Liver (tissue), 9 donors: ENCODE data around the gene TMCC2. TPM values are rescaled to one million over a fixed set of nuclear protein-coding genes. Genes with fewer than 3 reads are reported as not detected.
A peak's percentile ranks its signal among the peaks of the same experiment; 100 is the strongest.

Experiments used
- DNase-seq: peaks from one replicate; pipeline ENCODE4 v3.0.0-alpha.2; 2017; ENCODE audit warnings: low spot score
- H3K27ac ChIP-seq, 2 donors: one replicate each; pipeline ENCODE4 v1.7.0; 2013; ENCODE audit warnings: inconsistent platforms in 2 of 2, low read length in 2 of 2, control low read depth in 1 of 2, low read depth in 1 of 2, mild to moderate bottlenecking in 1 of 2
- H3K27me3 ChIP-seq, 4 donors: one replicate each; pipeline versions ENCODE4 v1.6.1 to v1.7.0; 2013; ENCODE audit warnings: low read length in 3 of 4, inconsistent platforms in 1 of 4, mild to moderate bottlenecking in 1 of 4, moderate library complexity in 1 of 4; ENCODE audit not compliant: control insufficient read depth in 4 of 4, insufficient read depth in 4 of 4
- H3K36me3 ChIP-seq, 4 donors: one replicate each; pipeline versions ENCODE4 v1.6.1 to v1.7.0; 2013; ENCODE audit warnings: low read length in 3 of 4, mild to moderate bottlenecking in 3 of 4, low read depth in 1 of 4, moderate library complexity in 1 of 4; ENCODE audit not compliant: control insufficient read depth in 4 of 4, insufficient read depth in 3 of 4
- H3K4me1 ChIP-seq, 4 donors: one replicate each; pipeline versions ENCODE4 v1.6.1 to v1.7.0; 2013; ENCODE audit warnings: low read length in 3 of 4, mild to moderate bottlenecking in 3 of 4, moderate library complexity in 1 of 4; ENCODE audit not compliant: control insufficient read depth in 4 of 4, insufficient read depth in 4 of 4
- H3K4me3 ChIP-seq, 3 donors: one replicate each; pipeline versions ENCODE4 v1.6.1 to v1.7.0; 2013; ENCODE audit warnings: low read length in 3 of 3, control low read depth in 1 of 3, low read depth in 1 of 3, mild to moderate bottlenecking in 1 of 3
- H3K9ac ChIP-seq, 2 donors: one replicate each; pipeline ENCODE4 v1.7.0; 2013; ENCODE audit warnings: low read length in 2 of 2, mild to moderate bottlenecking in 2 of 2, moderate library complexity in 2 of 2, control low read depth in 1 of 2, low read depth in 1 of 2
- H3K9me3 ChIP-seq, 4 donors: one replicate each; pipeline versions ENCODE4 v1.6.1 to v1.7.0; 2013; ENCODE audit warnings: low read length in 3 of 4; ENCODE audit not compliant: control insufficient read depth in 4 of 4
- ATF3 ChIP-seq: IDR thresholded peaks from 2 replicates; pipeline ENCODE4 v1.6.1; 2016; ENCODE audit warnings: antibody characterized with exemption
- EGR1 ChIP-seq, 2 donors: IDR thresholded peaks; 2 replicates each; pipeline ENCODE4 v1.6.1; 2016 to 2018; ENCODE audit warnings: antibody characterized with exemption in 2 of 2, low read depth in 2 of 2
- FOXA1 ChIP-seq: IDR thresholded peaks from 2 replicates; pipeline ENCODE4 v1.6.1; 2016; ENCODE audit warnings: antibody characterized with exemption
- FOXA2 ChIP-seq: IDR thresholded peaks from 2 replicates; pipeline ENCODE4 v1.6.1; 2016; ENCODE audit warnings: antibody characterized with exemption
- GABPA ChIP-seq, 2 donors: IDR thresholded peaks in 1 of 2; conservative IDR thresholded peaks in 1 of 2; 2 replicates each; pipeline ENCODE4 v1.6.1; 2016; ENCODE audit warnings: antibody characterized with exemption in 2 of 2, mild to moderate bottlenecking in 1 of 2, moderate library complexity in 1 of 2
- HNF4A ChIP-seq, 2 donors: conservative IDR thresholded peaks; 2 replicates each; pipeline ENCODE4 v1.6.1; 2016; ENCODE audit warnings: antibody characterized with exemption in 2 of 2, mild to moderate bottlenecking in 2 of 2
- HNF4G ChIP-seq: IDR thresholded peaks from 2 replicates; pipeline ENCODE4 v1.6.1; 2016; ENCODE audit warnings: antibody characterized with exemption
- JUND ChIP-seq, 2 donors: IDR thresholded peaks; 2 replicates each; pipeline ENCODE4 v1.6.1; 2016; ENCODE audit warnings: antibody characterized with exemption in 2 of 2
- MAX ChIP-seq: IDR thresholded peaks from 2 replicates; pipeline ENCODE4 v1.6.1; 2016; ENCODE audit warnings: antibody characterized with exemption
- NR2F2 ChIP-seq: IDR thresholded peaks from 2 replicates; pipeline ENCODE4 v1.6.1; 2016; ENCODE audit warnings: antibody characterized with exemption
- RAD21 ChIP-seq, 2 donors: IDR thresholded peaks; 2 replicates each; pipeline ENCODE4 v1.6.1; 2016; ENCODE audit warnings: antibody characterized with exemption in 2 of 2, mild to moderate bottlenecking in 2 of 2
- RXRA ChIP-seq, 2 donors: IDR thresholded peaks; 2 replicates each; pipeline ENCODE4 v1.6.1; 2017 to 2018; ENCODE audit warnings: antibody characterized with exemption in 2 of 2, mild to moderate bottlenecking in 1 of 2
- SP1 ChIP-seq: IDR thresholded peaks from 2 replicates; pipeline ENCODE4 v1.6.1; 2018; ENCODE audit warnings: antibody characterized with exemption, mild to moderate bottlenecking
- TAF1 ChIP-seq: conservative IDR thresholded peaks from 2 replicates; pipeline ENCODE4 v1.6.1; 2016; ENCODE audit warnings: antibody characterized with exemption, mild to moderate bottlenecking
- YY1 ChIP-seq: IDR thresholded peaks from 2 replicates; pipeline ENCODE4 v1.6.1; 2016; ENCODE audit warnings: antibody characterized with exemption, mild to moderate bottlenecking
- WGBS: extraction: QIAGEN DNeasy Blood & Tissue Kit; methylation state at CpG from one replicate; pipeline ENCODE4 v1.1.7; 2013; 5-methylcytosine and 5-hydroxymethylcytosine counted together
- polyA plus RNA-seq, 2 donors: library from polyadenylated mRNA; stranded (reverse) in 1 of 2; unstranded in 1 of 2; fragments of 200-250 nt in 1 of 2; fragments of >200 nt in 1 of 2; fragmentation: Nextera tagmentation in 1 of 2; extraction: Ambion mirVana in 1 of 2; gene quantifications; one replicate each; pipeline versions ENCODE4 v1.2.1 to v1.2.3, GENCODE V29; 2013 to 2015
- total RNA-seq, 2 donors: library from RNA; depleted of rRNA; stranded (reverse); fragments of >200 nt; gene quantifications; one replicate each; pipeline ENCODE4 v1.2.3, GENCODE V29; 2014
- TF ChIP-seq, protein P1 (sequence below): IDR thresholded peaks from 2 replicates; pipeline ENCODE4 v1.6.1; 2016; ENCODE audit warnings: antibody characterized with exemption, mild to moderate bottlenecking
- TF ChIP-seq, protein P2 (sequence below): fragments of 150-350 bp; IDR thresholded peaks from 2 replicates; pipeline ENCODE4 v1.5.1; 2017; ENCODE audit warnings: improper control_type of control experiment, low read depth, low read length; ENCODE audit not compliant: missing input control
- TF ChIP-seq, protein P3 (sequence below): IDR thresholded peaks from 2 replicates; pipeline ENCODE4 v1.6.1; 2016; ENCODE audit warnings: antibody characterized with exemption
- donor health status: healthy.
- donor health status: healthy.
- donor health status: healthy.
- donor health status: healthy.
- donor health status: healthy.

Gene TMCC2
- total and polyA plus RNA-seq, 4 donors: 0.06 to 452 (median 0.21) TPM

- peaks cover 0 to 2% (median under 1%) of the 10 kb centered on the region in 4 donors for H3K36me3 ChIP-seq
- H3K4me3 ChIP-seq: no peak overlapping the region
- no peaks in the 10 kb centered on the region for H3K27me3 ChIP-seq
- no peak for TF ChIP-seq MAX
- TF ChIP-seq SP1: no peak
- TF ChIP-seq HNF4G: no peak
- TF ChIP-seq, protein P1, sequence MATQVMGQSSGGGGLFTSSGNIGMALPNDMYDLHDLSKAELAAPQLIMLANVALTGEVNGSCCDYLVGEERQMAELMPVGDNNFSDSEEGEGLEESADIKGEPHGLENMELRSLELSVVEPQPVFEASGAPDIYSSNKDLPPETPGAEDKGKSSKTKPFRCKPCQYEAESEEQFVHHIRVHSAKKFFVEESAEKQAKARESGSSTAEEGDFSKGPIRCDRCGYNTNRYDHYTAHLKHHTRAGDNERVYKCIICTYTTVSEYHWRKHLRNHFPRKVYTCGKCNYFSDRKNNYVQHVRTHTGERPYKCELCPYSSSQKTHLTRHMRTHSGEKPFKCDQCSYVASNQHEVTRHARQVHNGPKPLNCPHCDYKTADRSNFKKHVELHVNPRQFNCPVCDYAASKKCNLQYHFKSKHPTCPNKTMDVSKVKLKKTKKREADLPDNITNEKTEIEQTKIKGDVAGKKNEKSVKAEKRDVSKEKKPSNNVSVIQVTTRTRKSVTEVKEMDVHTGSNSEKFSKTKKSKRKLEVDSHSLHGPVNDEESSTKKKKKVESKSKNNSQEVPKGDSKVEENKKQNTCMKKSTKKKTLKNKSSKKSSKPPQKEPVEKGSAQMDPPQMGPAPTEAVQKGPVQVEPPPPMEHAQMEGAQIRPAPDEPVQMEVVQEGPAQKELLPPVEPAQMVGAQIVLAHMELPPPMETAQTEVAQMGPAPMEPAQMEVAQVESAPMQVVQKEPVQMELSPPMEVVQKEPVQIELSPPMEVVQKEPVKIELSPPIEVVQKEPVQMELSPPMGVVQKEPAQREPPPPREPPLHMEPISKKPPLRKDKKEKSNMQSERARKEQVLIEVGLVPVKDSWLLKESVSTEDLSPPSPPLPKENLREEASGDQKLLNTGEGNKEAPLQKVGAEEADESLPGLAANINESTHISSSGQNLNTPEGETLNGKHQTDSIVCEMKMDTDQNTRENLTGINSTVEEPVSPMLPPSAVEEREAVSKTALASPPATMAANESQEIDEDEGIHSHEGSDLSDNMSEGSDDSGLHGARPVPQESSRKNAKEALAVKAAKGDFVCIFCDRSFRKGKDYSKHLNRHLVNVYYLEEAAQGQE: no peak
- H3K4me1 ChIP-seq: peaks cover 20 to 56% (median 45%) of the 10 kb centered on the region in 4 donors
- no peak overlapping the region for H3K9ac ChIP-seq
- H3K9me3 ChIP-seq: no peaks in the 10 kb centered on the region
- 32% methylated on average over 2 of the region's 2 CpGs for WGBS
- DNase-seq: no peak
- H3K27ac ChIP-seq: no peak overlapping the region
These were observed 88.4 kb downstream of the TMCC2 start for GRCh38 chr1:205316161-205316566.

DNA sequence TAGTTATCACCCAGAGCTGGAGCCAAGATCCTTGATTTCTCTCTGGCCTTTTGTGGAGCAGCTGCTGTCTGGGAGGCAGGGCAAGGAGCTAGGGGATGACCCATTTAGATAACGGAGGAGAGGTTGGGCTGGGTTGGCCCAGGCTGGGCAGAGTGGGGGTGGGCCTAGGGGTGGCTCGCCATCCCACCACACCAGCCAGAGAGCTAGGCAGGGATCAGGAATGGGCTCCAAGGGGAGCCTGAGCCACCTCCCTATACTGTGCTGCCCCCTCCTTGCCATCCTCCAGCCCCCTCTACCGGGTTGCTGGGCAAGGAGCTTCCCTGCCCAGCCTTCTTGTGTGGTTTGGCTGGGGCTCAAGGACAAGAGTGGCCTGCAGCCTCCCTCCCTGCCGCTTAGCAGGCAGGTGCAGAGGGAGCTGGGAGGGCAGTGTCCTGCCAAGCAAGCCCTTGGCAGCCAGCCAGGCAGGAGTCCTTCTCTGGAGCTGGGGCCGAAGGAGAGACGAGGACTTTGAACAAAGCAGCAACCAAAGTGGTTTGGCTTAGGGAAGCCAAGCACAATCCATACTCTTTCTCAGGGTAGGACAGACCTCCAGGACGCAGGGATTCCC lies 89.7 kb downstream of the TMCC2 start:
- H3K27ac ChIP-seq: peak overlapping the region; percentile 25 to 86
- no peak overlapping the region for H3K4me3 ChIP-seq
- H3K4me1 ChIP-seq: peaks cover 22 to 62% (median 48%) of the 10 kb centered on the region in 4 donors
- peak; percentile 54 for DNase-seq
- WGBS: 18% methylated on average over 7 of the region's 7 CpGs
- H3K9me3 ChIP-seq: no peaks in the 10 kb centered on the region
- no peak for TF ChIP-seq ATF3
- peak in 1 of 2 donors; percentile 20 for TF ChIP-seq RAD21 (IDR thresholded peaks at IDR 0.05)
- no peak for TF ChIP-seq SP1
- no peak for TF ChIP-seq YY1
- TF ChIP-seq HNF4G: no peak
- TF ChIP-seq TAF1: no peak
- TF ChIP-seq FOXA2: peak; percentile 22
- no peak for TF ChIP-seq EGR1 (IDR thresholded peaks at IDR 0.05; ENCODE audit: low read depth in 2 of 2)
- peak; percentile 70 to 73 for TF ChIP-seq HNF4A (conservative IDR thresholded peaks at IDR 0.05)
- TF ChIP-seq JUND (IDR thresholded peaks at IDR 0.05): no peak
- TF ChIP-seq, protein P2, sequence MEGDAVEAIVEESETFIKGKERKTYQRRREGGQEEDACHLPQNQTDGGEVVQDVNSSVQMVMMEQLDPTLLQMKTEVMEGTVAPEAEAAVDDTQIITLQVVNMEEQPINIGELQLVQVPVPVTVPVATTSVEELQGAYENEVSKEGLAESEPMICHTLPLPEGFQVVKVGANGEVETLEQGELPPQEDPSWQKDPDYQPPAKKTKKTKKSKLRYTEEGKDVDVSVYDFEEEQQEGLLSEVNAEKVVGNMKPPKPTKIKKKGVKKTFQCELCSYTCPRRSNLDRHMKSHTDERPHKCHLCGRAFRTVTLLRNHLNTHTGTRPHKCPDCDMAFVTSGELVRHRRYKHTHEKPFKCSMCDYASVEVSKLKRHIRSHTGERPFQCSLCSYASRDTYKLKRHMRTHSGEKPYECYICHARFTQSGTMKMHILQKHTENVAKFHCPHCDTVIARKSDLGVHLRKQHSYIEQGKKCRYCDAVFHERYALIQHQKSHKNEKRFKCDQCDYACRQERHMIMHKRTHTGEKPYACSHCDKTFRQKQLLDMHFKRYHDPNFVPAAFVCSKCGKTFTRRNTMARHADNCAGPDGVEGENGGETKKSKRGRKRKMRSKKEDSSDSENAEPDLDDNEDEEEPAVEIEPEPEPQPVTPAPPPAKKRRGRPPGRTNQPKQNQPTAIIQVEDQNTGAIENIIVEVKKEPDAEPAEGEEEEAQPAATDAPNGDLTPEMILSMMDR: no peak
- no peak for TF ChIP-seq FOXA1
- TF ChIP-seq GABPA (IDR thresholded peaks at IDR 0.05 in 1 of 2, conservative IDR thresholded peaks at IDR 0.05 in 1 of 2): no peak
- TF ChIP-seq, protein P1: no peak
- TF ChIP-seq NR2F2: no peak
- TF ChIP-seq, protein P3, sequence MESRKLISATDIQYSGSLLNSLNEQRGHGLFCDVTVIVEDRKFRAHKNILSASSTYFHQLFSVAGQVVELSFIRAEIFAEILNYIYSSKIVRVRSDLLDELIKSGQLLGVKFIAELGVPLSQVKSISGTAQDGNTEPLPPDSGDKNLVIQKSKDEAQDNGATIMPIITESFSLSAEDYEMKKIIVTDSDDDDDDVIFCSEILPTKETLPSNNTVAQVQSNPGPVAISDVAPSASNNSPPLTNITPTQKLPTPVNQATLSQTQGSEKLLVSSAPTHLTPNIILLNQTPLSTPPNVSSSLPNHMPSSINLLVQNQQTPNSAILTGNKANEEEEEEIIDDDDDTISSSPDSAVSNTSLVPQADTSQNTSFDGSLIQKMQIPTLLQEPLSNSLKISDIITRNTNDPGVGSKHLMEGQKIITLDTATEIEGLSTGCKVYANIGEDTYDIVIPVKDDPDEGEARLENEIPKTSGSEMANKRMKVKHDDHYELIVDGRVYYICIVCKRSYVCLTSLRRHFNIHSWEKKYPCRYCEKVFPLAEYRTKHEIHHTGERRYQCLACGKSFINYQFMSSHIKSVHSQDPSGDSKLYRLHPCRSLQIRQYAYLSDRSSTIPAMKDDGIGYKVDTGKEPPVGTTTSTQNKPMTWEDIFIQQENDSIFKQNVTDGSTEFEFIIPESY: no peak
- TF ChIP-seq RXRA (IDR thresholded peaks at IDR 0.05): peak; percentile 63 to 69
- peak; percentile 25 for TF ChIP-seq MAX
- H3K36me3 ChIP-seq: no peaks in the 10 kb centered on the region
- no peak overlapping the region for H3K9ac ChIP-seq
- H3K27me3 ChIP-seq: no peaks in the 10 kb centered on the region
